Transverse colon (tissue), 4 donors: ENCODE data around the gene RTL5.

Experiments used
- EP300 ChIP-seq: sonication (generic); formaldehyde crosslinking; IDR thresholded peaks from one replicate; pipeline ENCODE4 v1.6.1; 2017; ENCODE audit warnings: antibody characterized with exemption, low read depth
- POLR2A ChIP-seq: fragments of 450-650 bp; IDR thresholded peaks from one replicate; pipeline ENCODE4 v1.6.1; 2016; ENCODE audit warnings: antibody characterized with exemption, mild to moderate bottlenecking, moderate library complexity
- POLR2AphosphoS5 ChIP-seq, 3 donors: sonication (generic); formaldehyde crosslinking; IDR thresholded peaks; one replicate each; pipeline ENCODE4 v1.6.1; 2016; ENCODE audit warnings: antibody characterized with exemption in 3 of 3
- TF ChIP-seq, protein P1 (sequence below), 5 experiments: fragments of 200-600 bp in 3 of 5; fragments of 450-650 bp in 2 of 5; sonication (generic) in 3 of 5; IDR thresholded peaks; 1 replicate in 2 of 5; 2 replicates in 3 of 5; pipeline ENCODE4 v1.5.1; 2016 to 2017; ENCODE audit warnings: antibody characterized with exemption in 5 of 5, inconsistent platforms in 3 of 5, mild to moderate bottlenecking in 2 of 5, moderate library complexity in 1 of 5

DNA sequence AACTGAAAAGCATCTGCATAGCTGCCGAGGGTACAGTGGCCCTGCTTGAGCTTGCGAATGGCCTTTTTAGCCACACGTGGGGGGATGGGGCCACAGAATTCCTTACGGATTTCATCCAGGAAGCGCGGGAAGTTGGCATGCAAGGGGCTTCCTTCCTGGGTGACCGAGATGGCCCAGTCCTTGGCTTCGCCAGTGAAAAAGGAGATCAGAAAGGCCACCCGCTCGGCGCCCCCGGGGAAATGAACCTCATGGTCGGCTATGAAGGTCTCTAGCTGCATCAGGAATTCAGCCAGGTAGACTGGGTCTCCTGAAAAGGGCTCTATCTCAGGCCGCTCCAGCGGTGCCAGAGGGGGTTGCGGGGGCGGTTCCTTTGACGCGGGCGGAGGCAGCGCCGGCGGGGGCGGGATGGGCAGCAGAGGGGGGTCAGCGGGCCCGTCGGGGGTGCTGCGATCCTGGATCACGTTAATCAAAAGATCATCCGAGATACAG, 909 bp downstream of the RTL5 start:
- TF ChIP-seq EP300 (no peak), POLR2AphosphoS5 (IDR thresholded peaks at IDR 0.05) (no peak), POLR2A (no peak)
- TF ChIP-seq, protein P1, sequence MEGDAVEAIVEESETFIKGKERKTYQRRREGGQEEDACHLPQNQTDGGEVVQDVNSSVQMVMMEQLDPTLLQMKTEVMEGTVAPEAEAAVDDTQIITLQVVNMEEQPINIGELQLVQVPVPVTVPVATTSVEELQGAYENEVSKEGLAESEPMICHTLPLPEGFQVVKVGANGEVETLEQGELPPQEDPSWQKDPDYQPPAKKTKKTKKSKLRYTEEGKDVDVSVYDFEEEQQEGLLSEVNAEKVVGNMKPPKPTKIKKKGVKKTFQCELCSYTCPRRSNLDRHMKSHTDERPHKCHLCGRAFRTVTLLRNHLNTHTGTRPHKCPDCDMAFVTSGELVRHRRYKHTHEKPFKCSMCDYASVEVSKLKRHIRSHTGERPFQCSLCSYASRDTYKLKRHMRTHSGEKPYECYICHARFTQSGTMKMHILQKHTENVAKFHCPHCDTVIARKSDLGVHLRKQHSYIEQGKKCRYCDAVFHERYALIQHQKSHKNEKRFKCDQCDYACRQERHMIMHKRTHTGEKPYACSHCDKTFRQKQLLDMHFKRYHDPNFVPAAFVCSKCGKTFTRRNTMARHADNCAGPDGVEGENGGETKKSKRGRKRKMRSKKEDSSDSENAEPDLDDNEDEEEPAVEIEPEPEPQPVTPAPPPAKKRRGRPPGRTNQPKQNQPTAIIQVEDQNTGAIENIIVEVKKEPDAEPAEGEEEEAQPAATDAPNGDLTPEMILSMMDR (IDR thresholded peaks at IDR 0.05) = no peak
